Nucleus accumbens (tissue), 56 donors: ENCODE measurements around the gene ANXA2.

Experiments
- DNase-seq, 56 donors: peaks; one replicate each; lab custom pipeline; 2025; lab: John Stamatoyannopoulos, UW

Gene ANXA2

DNA sequence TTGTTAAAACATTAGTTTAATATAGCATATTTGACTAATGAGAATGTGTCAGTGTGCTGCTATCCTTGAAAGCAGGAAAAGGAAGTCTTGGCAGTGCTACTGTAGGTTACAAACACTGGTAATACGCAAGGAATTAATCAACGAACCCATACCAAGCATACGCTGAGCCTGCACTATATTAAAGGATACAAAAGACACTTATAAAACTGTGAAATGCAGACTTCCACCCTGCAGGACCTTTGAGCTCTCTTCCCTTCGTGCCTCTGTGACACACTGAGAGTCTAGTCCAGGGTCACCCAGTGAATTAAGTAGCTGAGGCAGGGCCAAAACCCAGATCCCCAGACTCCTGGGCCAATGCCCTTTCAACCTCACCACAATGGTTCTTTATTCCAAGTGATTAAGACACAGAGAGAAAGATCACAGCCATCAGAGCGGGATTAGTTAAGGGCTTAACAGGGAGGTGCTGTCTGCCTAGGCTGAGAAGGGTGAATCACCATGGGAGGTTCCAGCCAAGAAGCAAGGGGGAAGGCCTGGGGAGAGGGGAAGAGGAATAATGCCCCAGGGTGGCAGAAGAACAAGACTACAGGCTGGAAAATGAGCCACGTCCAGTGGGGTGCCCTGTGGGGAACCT lies 6.8 kb downstream of the ANXA2 start:
- DNase-seq = peak in 2 of 56 donors; percentile 36 to 45

GRCh38 chr15:60390231-60390630 lies 7.6 kb downstream of the ANXA2 start:
- no peak for DNase-seq

DNA sequence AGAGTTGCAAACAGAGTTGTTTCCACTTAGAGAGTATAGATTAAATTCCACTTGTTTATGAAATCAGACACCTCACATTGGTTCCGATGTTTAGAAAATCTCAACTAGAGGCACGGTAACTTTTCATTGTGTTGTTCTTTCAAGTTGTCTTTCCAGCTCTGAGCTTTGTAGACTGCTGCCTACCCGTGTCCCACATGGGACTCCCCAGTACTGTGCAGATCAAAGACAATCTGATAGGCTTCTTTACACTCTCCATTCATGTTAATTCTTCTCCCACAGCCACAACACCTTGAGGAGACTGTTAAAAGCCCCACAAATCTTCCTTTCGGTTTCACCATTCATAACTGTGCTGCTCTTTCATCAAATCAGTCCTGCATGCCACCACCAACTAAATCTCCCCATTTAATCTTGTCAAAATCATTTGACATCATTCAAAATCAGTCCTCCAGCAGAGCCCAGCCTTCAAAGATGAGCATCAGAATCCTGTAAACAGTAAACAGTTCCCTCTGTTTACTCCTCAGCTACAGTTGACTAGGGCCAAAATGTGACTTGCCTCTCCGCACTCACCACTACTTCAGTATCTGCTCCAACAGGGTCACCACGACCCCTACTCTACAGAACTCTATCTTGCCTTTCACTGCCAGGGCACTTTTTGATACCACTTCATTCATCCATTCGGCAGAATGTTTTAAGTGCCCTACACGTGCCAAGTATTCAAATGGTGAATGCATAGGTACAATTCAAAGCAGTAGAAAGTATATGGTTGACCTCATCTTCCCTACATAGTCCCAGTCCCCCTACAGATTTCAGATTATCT lies 8.3 kb downstream of the ANXA2 start:
- DNase-seq = no peak

GRCh38 chr15:60387321-60387720 lies 10.5 kb downstream of the ANXA2 start:
- DNase-seq = no peak

DNA sequence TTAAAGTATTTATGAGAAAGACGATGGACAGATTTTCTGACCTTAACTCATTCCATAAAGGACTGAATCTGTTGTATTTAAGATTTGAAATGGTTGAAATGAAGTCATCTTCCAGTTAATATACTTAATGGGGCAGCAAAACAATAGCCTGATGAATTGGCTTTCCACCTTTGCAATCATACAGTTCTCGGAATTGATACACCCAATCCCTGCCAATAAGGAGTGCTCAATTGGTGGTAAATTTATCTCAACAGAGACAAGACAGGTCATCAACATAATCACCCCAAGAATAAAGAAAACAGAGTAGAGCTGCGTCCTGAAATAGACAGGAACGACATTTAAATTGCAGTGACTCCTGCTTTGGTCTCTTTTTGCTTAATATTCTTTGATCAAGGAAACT lies 11.2 kb downstream of the ANXA2 start:
- DNase-seq = no peak

DNA sequence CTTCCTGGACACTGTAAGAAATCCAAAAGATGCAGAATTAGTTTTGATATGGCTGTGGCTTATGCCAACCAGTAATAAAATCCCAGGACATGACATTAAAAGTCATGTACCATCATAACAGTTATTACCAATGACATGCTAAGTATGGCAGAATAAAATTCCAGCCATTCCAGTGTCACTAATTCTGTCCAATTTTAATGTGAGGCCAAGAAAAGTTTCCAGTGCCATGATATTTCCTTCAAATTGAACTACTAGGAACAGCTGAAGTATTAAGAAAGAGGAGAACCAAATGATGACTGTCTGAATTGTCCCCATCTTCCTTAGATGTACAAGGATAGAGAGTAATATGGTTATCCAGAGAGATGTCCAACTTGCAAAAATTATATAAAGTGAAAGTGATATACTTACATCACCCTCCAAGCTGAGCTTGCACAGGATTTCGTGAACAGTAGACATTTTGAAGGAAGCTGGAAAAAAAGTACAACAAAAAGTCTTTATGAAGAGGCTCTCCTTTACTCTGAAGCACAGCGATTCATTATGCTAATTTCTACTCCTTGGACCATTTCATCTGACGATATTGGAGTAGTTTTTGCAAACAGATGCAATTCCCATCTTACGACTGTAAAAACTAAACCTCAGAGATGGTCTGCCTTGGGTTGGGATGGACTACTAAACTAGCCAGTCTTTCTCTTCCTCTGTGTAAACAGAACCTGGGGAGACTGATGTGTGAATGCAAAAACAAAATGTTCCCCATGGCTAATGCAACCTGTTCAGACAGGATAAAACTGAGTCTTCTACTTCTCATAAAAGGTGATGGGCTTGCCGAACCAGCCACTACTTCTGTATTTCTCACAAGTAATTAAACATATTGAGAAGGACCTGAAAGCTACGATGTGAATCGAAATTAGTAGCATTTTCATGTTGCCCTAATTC lies 11.9 kb downstream of the ANXA2 start:
- DNase-seq = no peak

- DNase-seq = no peak
Measured at GRCh38 chr15:60384526-60385126, 13.2 kb downstream of the ANXA2 start.

DNA sequence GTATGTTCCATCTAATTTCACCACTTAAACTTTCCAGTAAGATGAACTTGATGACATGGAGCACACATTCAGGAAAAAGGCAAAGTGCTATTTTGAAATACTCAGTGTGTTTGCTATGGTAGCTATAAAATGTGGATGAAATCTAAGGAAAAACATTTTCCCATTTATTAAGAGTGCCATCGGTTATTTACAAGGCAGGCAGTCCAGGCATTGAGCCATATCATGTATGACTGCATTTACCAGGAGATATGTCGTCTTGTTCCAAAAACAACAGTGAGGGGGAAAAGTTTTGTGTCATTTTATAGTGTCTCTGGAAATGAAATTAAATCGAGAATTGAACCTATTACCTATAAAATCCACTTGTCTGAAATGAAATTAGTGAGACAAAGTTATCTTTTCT lies 13.7 kb downstream of the ANXA2 start:
- no peak for DNase-seq

- no peak for DNase-seq
Measured at GRCh38 chr15:60382773-60383674, 14.8 kb downstream of the ANXA2 start.

DNA sequence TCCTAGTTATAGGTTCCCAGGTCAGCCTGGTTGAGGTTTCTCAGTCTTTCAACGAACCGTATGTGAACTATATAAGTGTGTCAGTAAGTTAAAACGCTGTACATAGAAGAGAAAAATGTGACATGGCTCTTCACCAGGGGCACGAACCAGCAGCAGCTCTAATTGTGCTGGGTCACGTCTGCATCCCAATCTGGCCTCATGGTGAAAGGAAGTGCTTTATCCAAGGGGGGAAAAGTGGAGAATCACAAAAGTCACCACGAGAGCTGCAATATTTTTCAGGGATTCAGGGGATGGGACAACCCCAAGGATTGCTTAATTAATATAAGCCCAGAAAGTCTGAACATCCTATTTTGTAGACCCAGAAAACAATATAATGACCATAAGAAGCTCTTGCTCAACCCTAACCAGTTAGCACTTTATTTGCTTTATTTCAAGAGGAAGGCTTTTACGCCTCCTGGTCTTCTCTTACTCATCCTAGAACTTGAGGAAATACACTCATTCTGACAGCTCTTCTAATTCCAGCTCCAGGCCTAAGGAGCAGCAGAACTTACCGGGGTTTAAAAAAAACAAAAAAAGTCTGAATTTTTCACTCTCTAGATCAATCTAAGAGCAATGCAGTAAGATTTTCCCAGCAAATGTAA lies 16.5 kb downstream of the ANXA2 start:
- no peak for DNase-seq

GRCh38 chr15:60379525-60380274 lies 18.1 kb downstream of the ANXA2 start:
- DNase-seq = no peak

DNA sequence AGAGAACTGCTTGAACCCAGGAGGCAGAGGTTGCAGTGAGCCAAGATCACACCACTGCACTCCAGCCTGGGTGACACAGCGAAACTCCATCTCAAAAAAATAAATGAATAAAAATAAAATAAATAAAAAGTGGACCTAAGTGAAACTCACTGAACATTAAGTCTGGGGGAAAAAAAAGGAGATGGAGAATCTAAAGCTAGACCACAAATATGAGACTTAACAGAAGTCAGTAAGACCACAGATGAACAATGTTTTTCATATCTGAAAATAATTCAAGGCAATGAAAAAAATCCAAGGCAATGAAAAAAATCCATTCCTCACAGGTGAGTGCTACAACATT lies 18.6 kb downstream of the ANXA2 start:
- DNase-seq = no peak

- DNase-seq = no peak
Measured at GRCh38 chr15:60376677-60377095, 21.1 kb downstream of the ANXA2 start.

DNA sequence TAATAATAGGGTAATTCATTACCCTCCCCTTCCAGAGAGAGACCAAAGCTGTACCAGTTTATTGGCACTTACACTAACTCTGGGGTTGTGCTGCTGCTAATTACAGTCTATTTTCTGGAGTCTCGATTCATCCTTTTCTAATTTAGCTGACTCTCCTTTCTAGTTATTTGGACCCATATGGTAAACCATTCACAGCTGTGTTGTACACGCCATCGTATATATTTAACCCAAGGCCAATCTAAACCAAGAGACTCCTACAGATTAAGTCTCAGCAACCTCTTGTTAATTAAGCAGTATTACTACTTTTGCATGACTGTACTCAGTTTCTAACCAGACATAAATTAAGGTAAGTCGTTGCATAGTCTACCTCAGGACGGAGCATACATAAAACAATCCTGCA lies 22.5 kb downstream of the ANXA2 start:
- DNase-seq = no peak

DNA sequence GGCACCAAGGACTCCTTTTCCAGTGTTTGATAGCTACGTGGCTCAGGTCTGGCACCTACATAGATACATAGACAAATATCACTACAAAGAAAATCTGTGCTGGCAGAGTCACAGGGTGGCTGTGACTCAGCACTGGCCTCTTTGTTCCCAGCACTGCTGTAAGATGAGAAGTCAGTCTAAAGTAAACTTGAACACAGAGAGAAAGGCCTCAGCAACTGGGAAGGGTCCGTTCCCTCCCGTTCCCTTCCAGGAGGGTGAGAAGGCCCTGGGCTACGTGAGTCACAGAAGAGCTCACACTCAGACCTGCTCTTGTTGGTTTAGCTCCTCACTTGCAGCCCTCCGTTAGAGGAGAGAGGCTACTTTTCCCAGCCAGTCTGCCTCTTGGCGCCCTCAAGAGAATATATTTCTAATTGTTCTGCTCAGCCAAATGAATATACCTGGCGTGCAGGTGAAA lies 23.1 kb downstream of the ANXA2 start:
- DNase-seq = peak in 5 of 56 donors; percentile 14 to 48 (median 24)

DNA sequence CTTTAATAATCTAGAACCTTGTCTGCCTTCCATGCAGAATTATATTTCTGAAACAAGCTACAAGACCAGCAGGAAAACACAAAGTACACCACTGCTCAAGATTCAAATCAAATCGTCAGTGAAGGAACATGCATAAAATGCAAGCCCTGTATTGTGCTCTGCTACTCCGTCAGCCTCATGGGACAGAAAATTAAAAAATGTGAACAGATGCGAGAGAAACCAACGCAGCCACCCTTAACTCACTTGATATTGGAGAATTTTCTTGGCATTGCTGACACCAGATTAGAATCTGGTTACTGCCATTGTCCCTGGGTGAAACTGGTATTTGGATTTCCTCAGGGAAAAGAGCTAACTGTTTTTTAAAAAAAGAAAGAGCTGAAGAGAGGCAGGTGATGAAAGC lies 23.6 kb downstream of the ANXA2 start:
- no peak for DNase-seq

DNA sequence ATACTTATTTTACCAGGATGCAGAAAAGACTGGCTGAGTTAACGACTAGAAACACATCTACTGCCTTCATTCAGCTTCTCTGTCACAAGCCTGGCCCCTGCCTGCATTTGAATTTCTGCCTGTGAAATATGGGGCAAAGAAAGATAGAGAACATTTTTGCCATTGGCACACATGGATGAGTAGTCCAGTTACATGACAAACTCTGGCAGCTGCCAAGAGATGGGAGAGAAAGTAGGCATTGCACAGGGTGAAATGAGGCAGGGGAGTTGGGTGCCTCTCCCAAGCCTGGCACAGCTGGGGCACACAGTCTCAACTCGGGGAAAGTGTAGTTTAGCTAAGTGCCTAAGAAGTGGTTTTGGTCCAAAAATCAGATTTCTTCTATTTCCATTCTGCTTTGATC lies 24.0 kb downstream of the ANXA2 start:
- DNase-seq = no peak

DNA sequence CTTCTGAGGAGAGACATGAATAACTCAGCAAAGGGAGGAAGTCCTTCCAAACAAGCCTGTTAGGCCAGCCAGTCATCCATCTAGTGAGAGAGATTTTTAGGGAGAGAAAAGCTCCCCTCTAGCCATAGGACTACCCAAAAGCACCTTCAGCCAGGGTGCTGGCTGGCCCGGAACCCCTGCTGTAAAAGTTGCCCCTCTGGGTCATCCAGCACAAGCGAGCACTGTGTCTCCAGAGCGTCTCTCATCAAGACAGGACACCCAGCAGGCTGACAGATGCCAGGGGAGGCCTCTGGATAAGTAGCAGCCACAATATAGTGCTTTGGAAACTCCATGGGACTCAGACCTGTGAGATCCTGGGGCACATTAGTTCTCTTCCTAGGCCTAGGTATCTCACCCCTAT lies 24.5 kb downstream of the ANXA2 start:
- no peak for DNase-seq
